H54 (cell line): Measurements from ENCODE around the gene MUC3A.
"Not testable (repeated sequence)": the region's sequence is repeated elsewhere in the genome, so short reads cannot be mapped to it uniquely, and the experiment has no call there.

Source experiments
- DNase-seq: peaks from one replicate; pipeline ENCODE4 v3.0.0; 2011; ENCODE audit warnings: low spot score, mixed read lengths; ENCODE audit not compliant: insufficient read length
- FAIRE-seq: peaks from 3 replicates; lab custom pipeline; 2011; peaks lifted over from hg19 to GRCh38; lab: Jason Lieb, UNC
- POLR2A ChIP-seq: IDR thresholded peaks from 2 replicates; pipeline ENCODE4 v1.6.1; 2011; ENCODE audit warnings: low read depth, mild to moderate bottlenecking, low read length

Gene MUC3A

GRCh38 chr7:100975371-100975821, 26.1 kb downstream of the MUC3A start:
- DNase-seq, result no peak
- FAIRE-seq, result no peak
- no peak for TF ChIP-seq POLR2A

- DNase-seq, result no peak
- TF ChIP-seq POLR2A, result no peak
- FAIRE-seq, result no peak
These were observed 29.0 kb downstream of the MUC3A start for GRCh38 chr7:100978300-100978699.

- DNase-seq, result peak; percentile 68
- FAIRE-seq, result no peak
These were observed 34.3 kb downstream of the MUC3A start for GRCh38 chr7:100983451-100984187.

GRCh38 chr7:100984241-100984918, 35.0 kb downstream of the MUC3A start:
- DNase-seq, FAIRE-seq: not testable (repeated sequence)

More at GRCh38 chr7:100983451-100984187, 34.3 kb downstream of the MUC3A start:
- no peak for TF ChIP-seq POLR2A

- DNase-seq, FAIRE-seq: not testable (repeated sequence)
These were observed 35.9 kb downstream of the MUC3A start for GRCh38 chr7:100985033-100985797.

- no peak for DNase-seq
- no peak for TF ChIP-seq POLR2A
- FAIRE-seq, result no peak
These were observed 42.3 kb downstream of the MUC3A start for GRCh38 chr7:100991631-100992030.

- not testable (repeated sequence) for FAIRE-seq
These were observed 42.9 kb downstream of the MUC3A start for GRCh38 chr7:100992280-100992679.

GRCh38 chr7:100994671-100995070, 45.3 kb downstream of the MUC3A start:
- not testable (repeated sequence) for FAIRE-seq, DNase-seq

More at GRCh38 chr7:100992280-100992679, 42.9 kb downstream of the MUC3A start:
- not testable (repeated sequence) for DNase-seq

GRCh38 chr7:100998530-100998929, 49.2 kb downstream of the MUC3A start:
- FAIRE-seq, DNase-seq: not testable (repeated sequence)

GRCh38 chr7:100999334-100999733, 50.0 kb downstream of the MUC3A start:
- DNase-seq, FAIRE-seq: not testable (repeated sequence)

GRCh38 chr7:101000025-101000424, 50.7 kb downstream of the MUC3A start:
- DNase-seq, FAIRE-seq: not testable (repeated sequence)

- FAIRE-seq, DNase-seq: not testable (repeated sequence)
These were observed 53.0 kb downstream of the MUC3A start for GRCh38 chr7:101002333-101002732.

- not testable (repeated sequence) for FAIRE-seq, DNase-seq
These were observed 58.0 kb downstream of the MUC3A start for GRCh38 chr7:101007361-101007760.

- TF ChIP-seq POLR2A, result no peak
These were observed 60.3 kb downstream of the MUC3A start for GRCh38 chr7:101009629-101010028.

GRCh38 chr7:101012931-101013330, 63.6 kb downstream of the MUC3A start:
- no peak for TF ChIP-seq POLR2A
- DNase-seq (no peak), FAIRE-seq (no peak)

More at GRCh38 chr7:101009629-101010028, 60.3 kb downstream of the MUC3A start:
- no peak for DNase-seq
- no peak for FAIRE-seq
